ENCODE data around the gene PRKAG1.

PRKAG1 gene

DNA sequence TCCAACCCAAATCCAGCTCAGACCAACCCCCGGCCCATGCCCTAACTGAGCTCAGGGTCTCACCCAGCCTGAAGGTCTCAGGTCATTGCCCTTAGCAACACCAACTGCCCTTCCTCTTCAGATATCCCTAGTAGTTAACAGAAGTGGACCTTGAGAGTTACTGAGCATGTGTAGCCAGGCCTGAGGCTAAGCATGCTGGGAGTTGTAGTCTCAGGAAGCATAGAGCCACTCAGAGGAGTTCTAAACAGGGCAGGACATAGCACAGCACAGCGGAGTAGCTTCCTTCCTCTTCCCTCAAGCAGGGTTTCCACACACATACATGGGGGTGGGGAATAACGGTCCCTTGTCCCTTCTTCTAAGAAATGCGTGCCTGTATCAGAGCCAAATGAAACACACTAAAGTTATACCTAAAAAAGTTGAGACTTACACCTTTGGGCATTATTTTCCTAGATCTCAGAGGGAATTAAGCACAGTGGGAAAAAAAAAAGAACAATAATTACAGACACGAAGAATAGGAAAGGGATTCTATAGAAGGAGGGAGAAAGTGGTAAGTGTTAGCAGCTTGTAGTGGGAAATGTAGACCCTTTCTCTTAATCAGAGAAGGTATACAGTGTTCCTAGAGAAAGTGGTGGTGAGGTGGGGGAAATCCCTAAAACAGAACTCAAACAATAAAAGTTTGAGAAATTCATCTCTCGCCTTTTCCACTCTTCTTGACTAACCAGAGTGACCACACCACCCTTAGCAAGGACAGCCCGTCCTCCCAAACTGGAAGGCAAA is 37.6 kb upstream of the PRKAG1 start:
- no peaks in the 10 kb centered on the region for H3K27me3 ChIP-seq (ENCODE audit: control insufficient read depth, insufficient read depth, low read length)
- H3K4me1 ChIP-seq (ENCODE audit: control insufficient read depth, insufficient read depth, low read length), result peaks cover 30% of the 10 kb centered on the region
- no peaks in the 10 kb centered on the region for H3K9me3 ChIP-seq (ENCODE audit: control insufficient read depth, insufficient read depth, low read depth, low read length)
- H3K4me3 ChIP-seq (ENCODE audit: low read depth, low read length), result peak overlapping the region; percentile 96; the same call in 1 of the 2 replicates
- no peak overlapping the region for H3K27ac ChIP-seq (ENCODE audit: low read depth, low read length)
- H3K36me3 ChIP-seq (ENCODE audit: control insufficient read depth, insufficient read depth, low read length), result peaks cover 40% of the 10 kb centered on the region
- no peak overlapping the region for H3K9ac ChIP-seq (ENCODE audit: low read length)

DNA sequence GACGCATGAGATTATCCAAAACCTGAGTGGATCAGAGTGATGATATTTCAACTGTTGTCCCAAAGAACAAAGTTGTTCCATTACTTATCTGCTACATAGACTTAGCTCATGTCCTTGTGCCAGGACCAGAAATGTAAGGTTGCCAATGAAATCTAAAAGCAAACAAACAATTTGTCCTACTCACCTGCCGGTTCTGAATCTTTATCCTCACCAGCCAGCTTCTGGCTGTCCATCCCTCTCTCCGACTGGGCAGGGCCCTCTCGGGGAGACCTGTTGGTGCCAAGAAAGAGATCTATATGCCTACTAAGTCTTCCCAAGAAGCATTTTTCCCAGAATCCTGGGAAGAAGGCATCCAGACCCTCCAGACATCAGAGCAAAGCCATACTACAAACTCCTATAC is 36.5 kb upstream of the PRKAG1 start:
- H3K9ac ChIP-seq (ENCODE audit: low read length), result no peak overlapping the region

DNA sequence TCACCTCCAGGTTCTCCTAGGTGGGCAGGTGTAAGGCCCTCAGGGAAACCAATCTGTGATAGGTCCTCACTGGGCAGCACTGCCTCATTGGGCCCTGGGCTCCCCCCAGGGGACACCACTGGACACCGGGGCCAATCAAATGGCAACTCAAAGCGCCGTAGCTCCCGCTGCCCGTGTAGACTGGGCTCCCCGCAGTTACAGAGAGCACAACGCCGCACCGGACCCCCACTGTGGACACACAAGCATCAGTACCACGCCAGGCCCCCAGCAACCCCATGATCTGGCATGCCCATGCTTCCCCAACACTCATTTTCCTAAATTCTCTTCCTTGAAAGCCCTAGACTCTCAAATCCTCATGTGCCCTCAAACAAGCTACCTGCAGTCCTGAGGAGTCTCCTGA is 35.9 kb upstream of the PRKAG1 start:
- no peak overlapping the region for H3K27ac ChIP-seq (ENCODE audit: low read depth, low read length)
- no peak overlapping the region for H3K9ac ChIP-seq (ENCODE audit: low read length)
- no peaks in the 10 kb centered on the region for H3K27me3 ChIP-seq (ENCODE audit: control insufficient read depth, insufficient read depth, low read length)
- peaks cover 56% of the 10 kb centered on the region for H3K36me3 ChIP-seq (ENCODE audit: control insufficient read depth, insufficient read depth, low read length)
- no peaks in the 10 kb centered on the region for H3K9me3 ChIP-seq (ENCODE audit: control insufficient read depth, insufficient read depth, low read depth, low read length)
- no peak overlapping the region for H3K4me3 ChIP-seq (ENCODE audit: low read depth, low read length)
- H3K4me1 ChIP-seq (ENCODE audit: control insufficient read depth, insufficient read depth, low read length), result peaks cover 30% of the 10 kb centered on the region

More for the DNA sequence above, 36.5 kb upstream of the PRKAG1 start:
- Histone ChIP-seq H3K27ac (ENCODE audit: low read depth, low read length) (no peak overlapping the region), H3K9me3 (ENCODE audit: control insufficient read depth, insufficient read depth, low read depth, low read length) (no peaks in the 10 kb centered on the region), H3K36me3 (ENCODE audit: control insufficient read depth, insufficient read depth, low read length) (peaks cover 50% of the 10 kb centered on the region), H3K4me3 (ENCODE audit: low read depth, low read length) (no peak overlapping the region), H3K4me1 (ENCODE audit: control insufficient read depth, insufficient read depth, low read length) (peaks cover 30% of the 10 kb centered on the region), H3K27me3 (ENCODE audit: control insufficient read depth, insufficient read depth, low read length) (no peaks in the 10 kb centered on the region)

DNA sequence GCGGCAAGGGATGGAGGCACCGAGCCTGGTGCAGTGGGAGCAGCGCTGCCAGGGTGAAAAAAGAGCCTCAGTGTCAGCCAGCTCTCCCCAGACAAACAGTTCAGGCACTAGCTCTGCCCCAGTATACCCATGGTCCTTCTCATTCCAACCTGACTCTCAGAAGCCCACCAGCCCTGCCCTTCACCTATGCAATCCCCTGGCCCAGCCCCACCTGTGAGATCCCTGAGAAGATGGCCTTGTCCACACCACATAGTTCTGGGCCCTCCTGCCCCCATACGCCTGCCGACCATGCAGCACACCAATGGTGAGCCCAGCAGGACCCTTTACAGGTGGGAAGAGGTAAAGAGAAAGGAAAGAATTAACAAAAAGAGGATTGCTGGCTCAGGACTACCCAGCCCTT is 35.5 kb upstream of the PRKAG1 start:
- H3K9me3 ChIP-seq (ENCODE audit: control insufficient read depth, insufficient read depth, low read depth, low read length), result no peaks in the 10 kb centered on the region
- no peaks in the 10 kb centered on the region for H3K27me3 ChIP-seq (ENCODE audit: control insufficient read depth, insufficient read depth, low read length)
- H3K9ac ChIP-seq (ENCODE audit: low read length), result no peak overlapping the region
- H3K27ac ChIP-seq (ENCODE audit: low read depth, low read length), result no peak overlapping the region
- no peak overlapping the region for H3K4me3 ChIP-seq (ENCODE audit: low read depth, low read length)
- H3K36me3 ChIP-seq (ENCODE audit: control insufficient read depth, insufficient read depth, low read length), result peaks cover 60% of the 10 kb centered on the region
- H3K4me1 ChIP-seq (ENCODE audit: control insufficient read depth, insufficient read depth, low read length), result peaks cover 30% of the 10 kb centered on the region

DNA sequence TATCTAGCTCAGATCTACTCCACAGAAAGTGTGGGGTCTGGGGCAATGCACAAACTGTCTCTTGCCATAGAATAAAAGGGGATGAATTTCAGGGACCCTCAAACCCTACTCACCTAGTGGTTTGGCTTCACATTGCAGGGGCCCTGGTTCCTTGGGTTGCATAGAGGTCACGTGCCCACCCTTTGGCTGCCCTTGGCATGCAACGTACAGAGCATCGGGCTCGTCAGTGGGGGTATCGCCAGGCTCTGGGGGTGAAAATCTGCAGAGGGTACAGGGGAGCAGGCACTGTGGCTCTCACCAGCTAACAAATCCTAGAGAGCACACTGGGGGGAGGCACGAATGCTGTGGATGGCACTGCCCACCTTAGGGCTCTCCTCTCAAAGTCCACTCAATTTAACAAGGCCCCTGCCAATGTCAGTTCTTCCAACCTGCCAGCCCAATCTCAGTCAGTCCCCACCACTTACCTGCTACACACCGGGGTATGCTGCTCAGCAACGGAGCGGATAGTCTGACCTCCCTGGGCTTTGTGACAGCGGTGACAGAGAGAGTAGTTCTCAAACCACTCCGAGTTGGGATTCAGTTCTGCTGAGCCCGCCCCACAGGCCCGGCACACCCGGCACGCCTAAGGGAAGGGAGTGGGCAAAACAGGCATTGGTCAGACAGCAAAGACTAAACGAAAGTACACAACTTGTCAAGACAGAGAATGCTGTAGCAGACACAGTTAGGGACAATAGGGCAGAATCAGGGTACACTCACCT is 34.1 kb upstream of the PRKAG1 start:
- H3K27ac ChIP-seq (ENCODE audit: low read depth, low read length), result no peak overlapping the region
- peaks cover 75% of the 10 kb centered on the region for H3K36me3 ChIP-seq (ENCODE audit: control insufficient read depth, insufficient read depth, low read length)

DNA sequence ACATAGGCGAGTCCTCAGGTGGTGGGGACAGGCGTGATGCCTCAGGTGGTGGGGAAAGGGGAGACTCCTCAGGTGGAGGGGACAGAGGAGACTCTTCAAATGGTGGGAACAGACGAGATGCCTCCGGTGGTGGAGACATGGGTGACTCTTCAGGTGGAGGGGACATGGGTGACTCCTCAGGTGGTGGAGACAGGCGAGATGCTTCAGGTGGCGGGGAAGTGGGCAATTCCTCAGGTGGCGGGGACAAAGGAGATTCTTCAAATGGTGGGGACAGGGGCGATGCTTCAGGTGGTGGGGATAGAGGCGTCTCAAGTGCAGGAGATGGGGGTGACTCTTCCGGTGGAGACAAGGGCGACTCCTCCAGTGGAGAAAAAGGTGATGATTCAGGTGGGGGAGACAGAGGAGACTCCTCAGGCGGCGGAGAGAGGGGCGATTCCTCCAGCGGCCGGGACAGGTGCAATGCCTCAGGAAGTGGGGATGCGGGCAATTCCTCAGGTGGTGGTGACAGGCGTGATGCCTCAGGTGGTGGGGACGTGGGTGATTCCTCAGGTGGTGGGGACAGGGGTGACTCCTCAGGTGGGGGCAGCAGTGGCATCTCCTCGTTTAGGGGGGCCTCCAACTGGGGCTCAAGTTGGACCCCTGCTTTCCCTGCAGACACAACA is 33.3 kb upstream of the PRKAG1 start:
- peaks cover 13% of the 10 kb centered on the region for H3K4me1 ChIP-seq (ENCODE audit: control insufficient read depth, insufficient read depth, low read length)
- H3K27me3 ChIP-seq (ENCODE audit: control insufficient read depth, insufficient read depth, low read length), result no peaks in the 10 kb centered on the region
- no peak overlapping the region for H3K27ac ChIP-seq (ENCODE audit: low read depth, low read length)
- H3K9me3 ChIP-seq (ENCODE audit: control insufficient read depth, insufficient read depth, low read depth, low read length), result no peaks in the 10 kb centered on the region
- peaks cover 82% of the 10 kb centered on the region for H3K36me3 ChIP-seq (ENCODE audit: control insufficient read depth, insufficient read depth, low read length)
- no peak overlapping the region for H3K9ac ChIP-seq (ENCODE audit: low read length)
- no peak overlapping the region for H3K4me3 ChIP-seq (ENCODE audit: low read depth, low read length)

More for the DNA sequence above, 34.1 kb upstream of the PRKAG1 start:
- H3K9ac ChIP-seq (ENCODE audit: low read length), result no peak overlapping the region
- H3K4me3 ChIP-seq (ENCODE audit: low read depth, low read length), result no peak overlapping the region
- no peaks in the 10 kb centered on the region for H3K27me3 ChIP-seq (ENCODE audit: control insufficient read depth, insufficient read depth, low read length)
- no peaks in the 10 kb centered on the region for H3K9me3 ChIP-seq (ENCODE audit: control insufficient read depth, insufficient read depth, low read depth, low read length)
- H3K4me1 ChIP-seq (ENCODE audit: control insufficient read depth, insufficient read depth, low read length), result peaks cover 20% of the 10 kb centered on the region

DNA sequence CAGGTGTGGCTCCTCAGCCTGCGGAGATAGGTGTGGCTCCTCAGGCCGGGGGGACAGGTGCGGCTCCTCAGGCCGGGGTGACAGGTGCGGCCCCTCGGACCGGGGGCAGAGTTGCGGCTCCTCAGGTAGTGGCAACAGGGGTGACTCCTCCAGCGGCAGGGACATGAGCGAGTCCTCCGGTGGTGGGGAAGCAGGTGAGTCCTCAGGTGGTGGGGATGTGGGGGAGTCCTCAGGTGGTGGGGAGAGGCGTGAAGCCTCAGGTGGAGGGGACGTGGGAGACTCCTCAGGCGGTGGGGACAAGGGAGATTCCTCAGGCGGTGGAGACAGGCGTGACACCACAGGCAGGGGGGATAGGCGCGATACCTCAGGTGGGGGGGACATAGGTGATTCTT is 32.8 kb upstream of the PRKAG1 start:
- H3K9me3 ChIP-seq (ENCODE audit: control insufficient read depth, insufficient read depth, low read depth, low read length), result no peaks in the 10 kb centered on the region
- H3K27ac ChIP-seq (ENCODE audit: low read depth, low read length), result no peak overlapping the region
- no peaks in the 10 kb centered on the region for H3K27me3 ChIP-seq (ENCODE audit: control insufficient read depth, insufficient read depth, low read length)
- H3K9ac ChIP-seq (ENCODE audit: low read length), result no peak overlapping the region
- no peak overlapping the region for H3K4me3 ChIP-seq (ENCODE audit: low read depth, low read length)
- H3K36me3 ChIP-seq (ENCODE audit: control insufficient read depth, insufficient read depth, low read length), result peaks cover 88% of the 10 kb centered on the region
- H3K4me1 ChIP-seq (ENCODE audit: control insufficient read depth, insufficient read depth, low read length), result peaks cover 7% of the 10 kb centered on the region; the same call in 1 of the 2 replicates

DNA sequence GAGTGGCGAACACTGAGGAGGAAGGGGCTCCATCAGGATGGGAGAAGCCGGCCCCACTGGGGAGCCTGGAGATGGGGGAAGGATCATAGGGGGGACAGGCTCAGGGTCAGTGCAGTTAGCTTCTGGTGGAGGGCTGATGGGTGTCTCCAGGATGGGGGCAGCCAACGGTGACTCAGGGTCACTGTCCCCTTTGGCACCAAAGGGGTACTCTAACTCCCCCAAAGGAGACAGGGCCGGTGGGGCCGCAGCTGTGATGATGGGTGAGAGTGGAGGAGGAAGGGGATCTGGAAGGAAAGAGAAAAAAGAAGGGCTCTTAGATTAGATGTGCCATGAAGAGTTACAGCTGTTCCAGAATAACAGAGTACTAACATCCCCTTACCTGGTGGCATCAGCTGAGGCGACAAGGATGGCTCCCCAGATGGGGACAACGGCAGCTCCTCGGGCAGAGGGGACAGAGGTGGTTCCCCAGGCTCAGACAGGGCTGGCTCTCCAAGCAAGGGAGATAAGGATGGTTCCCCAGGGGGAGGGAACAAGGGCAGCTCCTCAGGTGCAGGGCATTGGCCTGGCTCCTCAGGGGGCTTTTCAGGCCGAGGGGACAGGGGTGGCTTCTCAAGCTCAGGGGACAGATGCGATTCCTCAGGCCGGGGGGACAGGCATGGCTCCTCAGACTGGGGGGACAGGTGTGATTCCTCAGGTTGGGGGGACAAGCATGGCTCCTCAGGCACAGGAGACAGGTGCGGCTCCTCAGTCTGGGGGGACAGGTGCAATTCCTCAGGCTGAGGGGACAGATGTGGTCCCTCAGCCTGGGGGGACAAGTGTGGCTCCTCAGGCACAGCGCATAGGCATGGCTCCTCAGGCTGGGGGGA is 32.2 kb upstream of the PRKAG1 start:
- Histone ChIP-seq H3K4me3 (ENCODE audit: low read depth, low read length) (no peak overlapping the region), H3K4me1 (ENCODE audit: control insufficient read depth, insufficient read depth, low read length) (peaks cover under 1% of the 10 kb centered on the region; the same call in 1 of the 2 replicates), H3K9ac (ENCODE audit: low read length) (no peak overlapping the region), H3K27ac (ENCODE audit: low read depth, low read length) (no peak overlapping the region), H3K36me3 (ENCODE audit: control insufficient read depth, insufficient read depth, low read length) (peaks cover 94% of the 10 kb centered on the region), H3K27me3 (ENCODE audit: control insufficient read depth, insufficient read depth, low read length) (no peaks in the 10 kb centered on the region), H3K9me3 (ENCODE audit: control insufficient read depth, insufficient read depth, low read depth, low read length) (no peaks in the 10 kb centered on the region)

DNA sequence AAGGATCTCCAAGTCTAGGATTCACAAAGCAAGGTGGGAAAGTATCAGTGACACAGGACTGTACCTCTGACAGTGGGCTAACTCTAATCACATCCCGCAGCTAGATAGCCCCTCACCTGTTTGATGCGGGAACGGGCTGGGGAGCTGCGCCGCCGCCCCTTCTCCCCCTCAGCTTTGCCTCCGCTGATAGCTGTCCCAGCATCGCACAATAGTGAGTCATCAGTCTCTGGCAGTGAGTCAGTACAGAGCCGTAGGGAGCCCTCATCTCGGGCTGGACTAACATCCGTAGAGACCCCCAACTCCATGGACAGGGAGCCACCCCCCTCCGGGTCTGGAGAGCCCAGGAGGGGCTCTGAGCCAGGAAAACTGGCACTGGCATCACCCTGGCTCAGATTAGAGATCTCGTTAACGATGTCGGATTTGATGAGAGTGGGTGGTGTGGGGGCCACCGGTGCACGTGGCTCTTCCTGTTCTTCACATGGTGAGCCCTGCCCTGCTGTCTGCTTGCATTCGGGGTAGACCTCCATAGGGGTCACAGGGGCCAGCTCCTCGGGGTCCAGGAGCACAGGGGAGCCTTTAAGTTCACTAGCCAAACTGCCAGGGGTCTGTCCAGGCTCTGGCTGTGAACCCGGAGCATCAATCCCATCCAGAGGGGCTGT is 31.1 kb upstream of the PRKAG1 start:
- Histone ChIP-seq H3K4me3 (ENCODE audit: low read depth, low read length) (no peak overlapping the region), H3K9me3 (ENCODE audit: control insufficient read depth, insufficient read depth, low read depth, low read length) (no peaks in the 10 kb centered on the region), H3K9ac (ENCODE audit: low read length) (no peak overlapping the region), H3K27me3 (ENCODE audit: control insufficient read depth, insufficient read depth, low read length) (no peaks in the 10 kb centered on the region), H3K36me3 (ENCODE audit: control insufficient read depth, insufficient read depth, low read length) (peaks cover 98% of the 10 kb centered on the region), H3K27ac (ENCODE audit: low read depth, low read length) (no peak overlapping the region), H3K4me1 (ENCODE audit: control insufficient read depth, insufficient read depth, low read length) (no peaks in the 10 kb centered on the region)

DNA sequence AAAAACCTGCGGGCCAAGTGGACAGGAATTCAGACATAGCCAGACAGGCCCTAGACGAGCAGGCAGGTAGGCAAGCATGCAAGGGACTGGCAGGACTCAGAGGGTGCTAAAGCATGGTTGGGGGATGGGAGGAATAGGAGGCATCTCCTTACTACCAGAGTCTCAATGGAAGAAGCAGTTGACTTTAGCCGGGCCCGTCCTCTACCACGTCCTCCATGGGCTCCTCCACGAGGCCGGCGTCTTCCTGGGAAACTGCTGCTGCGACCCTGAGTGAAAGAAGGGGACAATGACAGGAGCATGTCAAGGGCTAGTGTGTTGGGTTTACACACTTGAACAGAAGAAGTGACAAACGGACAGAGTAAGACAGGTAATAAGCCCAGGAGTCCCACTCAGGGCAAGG is 30.4 kb upstream of the PRKAG1 start:
- H3K27me3 ChIP-seq (ENCODE audit: control insufficient read depth, insufficient read depth, low read length), result no peaks in the 10 kb centered on the region
- no peak overlapping the region for H3K9ac ChIP-seq (ENCODE audit: low read length)
- H3K4me1 ChIP-seq (ENCODE audit: control insufficient read depth, insufficient read depth, low read length), result no peaks in the 10 kb centered on the region
- no peak overlapping the region for H3K27ac ChIP-seq (ENCODE audit: low read depth, low read length)
- no peak overlapping the region for H3K4me3 ChIP-seq (ENCODE audit: low read depth, low read length)
- H3K36me3 ChIP-seq (ENCODE audit: control insufficient read depth, insufficient read depth, low read length), result peaks cover 98% of the 10 kb centered on the region
- no peaks in the 10 kb centered on the region for H3K9me3 ChIP-seq (ENCODE audit: control insufficient read depth, insufficient read depth, low read depth, low read length)

Data from HUES6 (cell line).